Right renal pelvis (tissue), 4 donors: Measurements from ENCODE around the gene PEX5L. TPM values are rescaled to one million over a fixed set of nuclear protein-coding genes. Genes with fewer than 3 reads are reported as not detected.

Source experiments
- DNase-seq, 4 donors: peaks; one replicate each; pipeline ENCODE4 v3.0.0-alpha.2; 2013; ENCODE audit warnings: low read depth in 4 of 4, low spot score in 3 of 4, missing footprints in 1 of 4
- polyA plus RNA-seq, 4 donors: library from polyadenylated mRNA; unstranded; fragments of 120-200 nt; gene quantifications; one replicate each; pipeline ENCODE4 v1.2.1, GENCODE V29; 2013; ENCODE audit not compliant: insufficient read length in 4 of 4

The PEX5L gene
- polyA plus RNA-seq, 4 donors: 0.30 to 0.79 (median 0.61) TPM

DNA sequence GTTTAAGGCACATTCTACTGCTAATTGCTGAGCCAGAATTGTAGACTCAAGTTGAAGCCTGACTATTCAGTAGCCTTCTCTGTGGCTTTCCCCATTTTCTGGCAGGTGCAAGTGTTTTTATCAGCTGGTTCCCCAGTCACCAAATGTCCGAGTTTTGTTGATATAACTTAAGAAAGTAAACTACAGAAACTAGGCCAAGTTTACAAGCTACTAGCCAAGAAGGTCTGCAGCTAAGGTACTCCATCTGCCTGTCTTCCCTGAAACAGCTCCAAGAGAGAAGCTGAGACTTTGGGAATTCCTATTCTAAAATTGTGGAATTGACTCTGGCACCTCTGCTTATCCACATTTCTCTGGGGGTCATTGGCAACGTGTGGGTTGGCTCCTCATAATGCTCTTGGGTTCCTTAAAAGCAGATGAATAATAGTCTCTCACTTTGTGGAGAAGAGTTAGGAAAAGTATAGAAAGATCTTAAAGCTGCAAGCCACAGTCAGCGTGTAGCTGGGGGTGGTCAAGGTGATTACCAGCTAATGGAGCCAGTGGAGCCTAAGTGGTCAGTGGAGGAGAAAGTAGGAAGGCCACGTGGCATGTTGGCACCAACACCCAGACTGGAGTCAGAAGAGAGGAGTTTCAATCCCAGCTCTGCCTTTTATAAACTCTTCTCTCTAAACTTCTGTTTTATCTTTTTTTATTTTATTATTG is 128.8 kb downstream of the PEX5L start:
- no peak for DNase-seq

DNA sequence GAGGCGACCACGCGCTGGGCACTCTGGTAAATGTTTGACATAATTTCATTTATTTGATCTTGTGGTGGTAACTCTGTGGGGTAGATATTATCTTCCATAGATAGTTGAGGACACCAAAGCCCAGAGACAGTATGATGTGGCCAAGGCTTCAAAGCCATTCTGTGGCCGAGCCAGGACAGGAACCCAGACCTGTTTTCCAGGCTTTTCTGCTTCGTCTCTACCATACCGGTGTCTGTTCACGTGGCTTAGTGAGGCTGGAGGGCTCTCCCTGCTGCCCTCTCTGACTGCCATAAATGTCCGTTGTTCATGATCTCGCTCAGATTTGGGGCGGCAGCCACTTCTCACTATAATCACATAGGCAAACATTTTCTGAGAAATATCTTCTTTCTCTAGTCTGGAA is 134.7 kb downstream of the PEX5L start:
- no peak for DNase-seq

DNA sequence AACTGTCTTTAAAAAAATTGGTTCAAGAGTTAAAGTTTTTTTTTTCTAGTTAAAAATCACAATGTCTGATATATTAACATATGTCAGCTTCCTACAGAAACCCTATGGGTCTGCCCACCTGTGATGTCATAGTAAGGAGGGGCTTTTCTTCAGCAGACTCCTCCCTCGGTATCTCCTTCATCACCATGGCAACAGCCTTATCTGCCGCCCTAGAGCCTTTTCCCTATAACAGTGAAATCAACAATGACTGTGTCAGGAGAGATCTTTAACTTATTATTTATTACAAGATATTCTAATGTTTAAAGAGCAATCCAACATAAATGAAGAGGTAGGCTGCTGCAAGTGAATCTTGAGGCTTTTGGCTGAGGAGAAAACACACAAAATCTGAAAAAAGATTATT is 138.7 kb downstream of the PEX5L start:
- DNase-seq: no peak

DNA sequence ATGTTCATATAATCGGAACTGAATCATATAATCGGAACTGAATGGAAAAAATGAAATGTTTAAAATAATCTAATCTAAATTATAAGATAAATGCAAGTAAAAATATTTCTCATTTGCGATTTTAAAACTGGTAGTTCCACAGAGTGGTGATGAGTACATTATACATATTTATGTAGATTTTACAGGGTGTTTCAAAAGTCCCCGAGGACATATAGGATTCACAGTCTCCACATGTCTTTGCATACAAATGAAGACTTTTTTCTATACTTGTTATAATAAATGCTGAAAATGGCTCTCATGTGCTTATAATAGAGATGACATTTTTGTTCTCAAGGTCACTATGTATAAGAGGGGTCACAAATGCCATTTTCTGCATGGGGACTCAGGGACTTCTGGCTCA is 139.5 kb downstream of the PEX5L start:
- DNase-seq: no peak

DNA sequence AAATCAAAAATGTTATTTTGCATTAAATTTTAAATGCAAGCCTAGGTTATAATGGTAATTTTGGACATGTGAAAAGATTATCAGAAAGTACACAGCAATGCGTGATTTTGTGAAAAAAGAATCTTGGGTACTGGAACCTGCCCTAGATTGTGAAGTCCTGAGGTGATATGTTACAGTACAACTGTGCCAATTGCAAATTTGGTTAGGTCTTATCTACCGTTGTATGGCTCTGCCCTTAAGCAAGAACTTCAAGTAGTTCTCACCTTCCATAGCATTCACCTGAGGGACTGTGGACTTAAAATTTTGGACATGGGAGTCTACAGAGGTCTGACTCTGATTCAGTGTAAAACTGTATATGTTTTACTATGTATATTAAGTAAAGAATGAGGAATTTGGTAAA is 140.2 kb downstream of the PEX5L start:
- DNase-seq: no peak

DNA sequence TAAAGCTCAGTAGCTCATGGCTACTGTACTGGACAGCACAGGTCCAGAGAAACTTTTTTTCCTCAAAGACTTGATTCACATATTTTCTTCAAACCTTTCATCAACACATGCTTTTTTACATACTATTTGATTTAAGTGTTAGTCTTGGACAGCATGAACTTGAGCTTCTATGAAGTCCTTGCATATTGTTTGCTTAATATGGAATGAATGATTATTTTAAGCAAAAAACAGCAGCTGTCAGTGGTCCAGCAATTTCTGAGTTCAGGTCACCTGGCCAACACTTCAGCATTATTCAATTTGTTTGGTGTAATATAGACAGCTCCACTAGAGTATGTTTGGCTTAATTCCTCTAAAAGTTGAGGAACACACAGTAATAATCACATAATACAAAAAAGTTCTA is 141.4 kb downstream of the PEX5L start:
- no peak for DNase-seq

DNA sequence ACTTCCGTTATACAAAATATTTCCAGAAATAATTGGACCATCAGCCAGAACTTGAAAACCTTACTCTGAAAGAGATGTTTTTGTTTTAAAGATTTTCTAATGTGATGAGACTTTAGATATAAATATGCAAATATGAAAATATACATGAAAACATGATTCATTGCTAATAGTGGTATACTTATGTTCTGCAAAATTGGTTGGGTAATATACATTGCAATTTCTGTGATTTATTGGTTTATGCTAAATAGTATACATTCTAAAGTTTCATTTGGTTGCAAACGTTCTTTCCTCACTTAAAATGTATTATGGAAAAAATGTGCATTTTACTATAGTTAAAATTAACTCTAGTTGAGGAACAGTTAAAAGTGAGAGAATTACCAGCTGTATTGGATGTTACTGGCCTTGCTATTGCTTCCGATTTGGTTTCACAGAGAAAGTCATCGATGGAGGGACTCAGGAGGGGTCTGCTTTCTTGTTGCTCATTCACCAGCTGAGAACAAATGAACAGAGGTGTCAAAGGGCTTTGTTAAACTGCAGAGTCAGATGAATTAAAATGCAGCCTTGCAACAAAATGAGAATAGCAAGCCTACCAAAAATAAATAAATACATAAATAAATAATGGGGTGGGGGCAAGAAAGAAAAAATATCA is 149.3 kb downstream of the PEX5L start:
- DNase-seq: no peak

DNA sequence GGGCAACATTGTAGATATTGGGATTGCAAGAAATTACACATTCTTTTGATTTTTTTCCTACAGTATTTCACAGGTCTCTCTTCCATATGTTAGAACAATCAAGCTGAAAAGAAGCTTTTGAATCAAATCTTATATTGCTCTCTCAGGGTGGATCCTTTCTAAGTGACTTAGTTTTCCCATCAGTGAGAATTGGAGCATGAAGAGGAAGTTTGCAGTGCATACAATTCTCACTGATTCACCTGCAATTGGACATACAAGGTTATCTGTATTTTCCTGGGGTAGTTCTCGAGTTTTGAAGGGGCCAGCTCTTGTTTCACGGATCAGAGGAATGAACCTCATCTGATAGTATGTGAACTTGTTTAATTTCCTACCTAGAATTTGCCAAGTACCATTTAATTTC is 150.8 kb downstream of the PEX5L start:
- no peak for DNase-seq

DNA sequence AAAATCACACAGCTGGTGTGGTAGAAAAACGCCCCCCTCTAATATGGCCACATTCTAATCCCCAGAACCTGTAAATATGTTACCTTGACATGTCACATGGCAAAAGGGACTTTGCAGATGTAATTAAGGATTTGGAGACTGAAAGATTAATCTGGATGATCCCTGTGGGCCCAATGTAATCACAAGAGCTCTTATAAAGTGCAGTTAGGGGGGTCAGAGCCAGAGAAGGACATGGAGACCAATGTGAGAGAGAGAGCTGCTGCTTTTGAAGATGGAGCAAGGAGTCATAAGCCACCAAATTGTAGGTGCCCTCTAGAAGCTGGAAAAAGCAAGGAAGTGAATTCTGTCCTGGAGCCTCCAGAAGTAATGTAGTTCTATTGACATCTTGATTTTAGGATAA is 152.6 kb downstream of the PEX5L start:
- DNase-seq: no peak

DNA sequence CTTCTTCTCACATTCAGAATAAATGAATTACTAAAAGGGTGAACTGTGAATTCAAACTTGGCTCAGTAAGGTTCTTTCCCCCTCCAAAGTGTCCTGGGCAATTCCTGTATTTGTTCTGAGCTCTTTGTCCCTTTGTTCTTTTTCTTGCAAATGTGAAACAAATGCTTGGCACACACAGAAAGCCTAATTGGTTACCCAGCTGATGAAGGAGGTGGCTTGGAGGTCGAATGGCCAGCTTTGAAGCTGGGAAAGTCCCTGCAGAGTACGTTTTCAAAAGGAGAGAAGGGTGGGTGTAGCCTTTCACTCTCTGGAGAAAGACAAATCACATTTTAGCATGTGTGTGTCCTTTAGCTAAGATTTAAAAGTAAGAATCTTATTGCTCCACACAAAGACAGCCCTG is 154.4 kb downstream of the PEX5L start:
- no peak for DNase-seq

DNA sequence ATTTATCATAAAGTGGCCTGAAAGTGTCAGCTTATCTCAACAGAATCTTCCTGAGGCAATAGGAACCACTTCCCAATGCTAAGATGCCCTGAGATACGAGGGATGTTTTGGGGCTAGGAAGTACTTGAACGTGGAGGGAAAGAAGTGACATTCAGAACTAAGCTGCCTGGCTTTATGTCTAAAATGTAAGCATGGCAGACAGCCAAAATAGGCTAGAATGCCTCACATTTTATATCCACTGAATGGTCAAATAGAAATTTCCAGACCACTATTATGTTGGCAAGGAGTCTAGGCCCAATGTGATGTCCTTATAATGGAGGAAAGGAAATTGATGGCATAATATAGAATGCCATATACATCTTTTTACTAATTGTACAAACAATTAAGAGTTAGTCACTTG is 154.9 kb downstream of the PEX5L start:
- no peak for DNase-seq

DNA sequence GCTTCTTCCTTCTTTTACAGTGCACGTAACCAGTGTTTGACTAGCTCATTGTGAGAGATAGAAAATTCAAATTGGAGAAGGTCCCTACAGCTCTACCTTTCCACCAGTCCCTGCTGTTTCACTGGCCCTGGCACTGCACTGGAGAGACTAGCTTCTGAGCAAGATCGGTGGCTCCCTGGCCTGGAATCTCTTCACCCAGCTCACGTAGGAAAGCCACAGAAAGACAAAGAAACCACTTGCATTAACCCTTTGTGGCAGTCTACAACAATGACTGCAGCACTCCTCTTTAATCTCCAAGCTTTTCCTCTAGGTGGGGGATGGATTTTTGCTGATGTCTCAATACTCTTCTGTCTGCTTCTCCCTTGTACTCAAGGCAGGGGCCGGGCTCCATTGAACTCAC is 155.9 kb downstream of the PEX5L start:
- no peak for DNase-seq

DNA sequence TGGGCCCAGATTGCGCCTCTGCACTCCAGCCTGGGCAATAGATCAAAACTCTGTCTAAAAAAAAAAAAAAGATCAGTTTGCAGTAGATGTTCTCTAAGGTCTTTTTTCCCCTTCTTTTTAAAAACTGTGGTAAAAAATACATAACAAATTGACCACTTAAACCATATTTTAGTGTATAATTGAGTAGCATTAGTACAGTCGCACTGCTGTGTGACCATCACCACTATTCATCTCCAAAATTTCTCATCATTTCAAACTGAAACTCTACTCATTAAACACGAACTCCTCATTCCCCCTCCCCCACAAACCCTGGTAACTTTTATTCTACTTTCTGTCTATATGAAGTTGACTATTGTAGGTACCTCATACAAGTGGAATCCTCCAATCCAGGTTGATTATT is 160.3 kb downstream of the PEX5L start:
- DNase-seq: no peak

DNA sequence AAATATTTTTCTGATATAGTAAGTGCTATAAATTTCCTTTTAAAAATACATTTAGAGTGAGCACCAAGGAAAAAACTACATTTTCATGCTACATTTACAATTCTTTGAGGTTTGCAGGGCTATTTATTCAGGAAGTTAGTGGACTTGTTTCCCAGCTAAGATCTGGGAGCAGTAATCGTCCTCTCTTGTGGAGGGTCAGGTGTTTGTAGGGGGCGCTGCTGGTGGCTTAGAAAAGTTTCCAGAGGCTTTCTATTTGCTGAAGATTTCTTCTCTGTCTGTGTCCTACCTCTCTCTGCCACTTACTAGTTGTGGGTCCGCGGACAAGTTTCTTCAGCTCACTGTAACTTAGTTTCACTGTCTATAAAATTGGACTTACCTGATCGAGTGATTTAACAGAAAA is 163.9 kb downstream of the PEX5L start:
- DNase-seq: no peak

DNA sequence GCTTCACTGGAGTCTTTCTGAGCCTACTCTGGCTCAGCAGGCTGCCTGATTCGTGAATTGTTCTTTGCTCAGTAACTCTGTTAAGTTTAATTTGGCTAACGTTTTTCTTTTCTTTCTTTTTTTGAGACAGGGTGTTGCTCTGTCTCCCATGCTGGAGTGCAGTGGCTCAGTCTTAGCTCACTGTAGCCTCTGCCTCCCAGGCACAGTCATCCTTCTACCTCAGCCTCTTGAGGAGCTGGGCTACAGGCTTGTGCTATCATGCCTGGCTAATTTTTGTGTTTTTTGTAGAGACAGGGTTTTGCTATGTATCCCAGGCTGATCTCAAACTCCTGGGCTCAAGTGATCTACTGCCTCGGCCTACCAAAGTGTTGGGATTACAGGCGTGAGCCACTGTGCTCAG is 165.0 kb downstream of the PEX5L start:
- DNase-seq: no peak

DNA sequence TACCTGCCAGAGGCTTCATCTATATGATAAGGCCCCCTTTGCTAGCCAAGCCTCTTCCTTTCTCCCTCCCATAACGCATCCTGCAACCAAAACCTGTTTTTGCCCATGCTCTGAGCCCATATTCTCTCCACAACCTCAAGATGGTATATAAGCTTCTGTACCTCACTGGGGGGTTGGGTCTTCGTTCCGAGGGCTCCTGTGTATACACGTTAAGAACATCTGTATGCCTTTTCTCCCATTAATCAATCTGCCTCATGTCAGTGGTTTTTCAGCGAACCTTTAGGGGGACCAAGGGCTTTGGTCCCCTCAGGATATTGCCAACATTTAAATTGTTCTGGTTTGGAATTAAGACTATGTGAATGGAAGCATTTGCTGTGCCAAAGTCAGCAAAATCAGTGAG is 168.0 kb downstream of the PEX5L start:
- DNase-seq: no peak

DNA sequence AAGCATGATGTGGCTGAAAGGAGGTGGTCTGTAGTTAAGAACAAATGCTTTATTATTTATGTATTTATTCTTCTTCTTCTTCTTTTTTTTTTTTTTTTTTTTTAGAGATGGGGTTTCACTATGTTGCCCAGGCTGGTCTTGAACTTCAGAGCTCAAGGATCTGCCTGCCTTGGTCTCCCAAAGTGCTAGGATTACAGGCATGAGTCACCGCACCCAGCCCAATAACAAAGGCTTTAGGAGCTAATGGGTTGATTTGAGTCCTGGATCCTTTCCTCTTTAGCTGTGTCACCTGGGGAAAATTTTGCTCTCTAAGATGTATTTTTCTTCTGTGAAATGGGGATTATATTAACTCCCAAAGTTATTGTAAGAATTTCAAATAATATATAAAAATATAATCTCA is 168.8 kb downstream of the PEX5L start:
- DNase-seq: no peak

DNA sequence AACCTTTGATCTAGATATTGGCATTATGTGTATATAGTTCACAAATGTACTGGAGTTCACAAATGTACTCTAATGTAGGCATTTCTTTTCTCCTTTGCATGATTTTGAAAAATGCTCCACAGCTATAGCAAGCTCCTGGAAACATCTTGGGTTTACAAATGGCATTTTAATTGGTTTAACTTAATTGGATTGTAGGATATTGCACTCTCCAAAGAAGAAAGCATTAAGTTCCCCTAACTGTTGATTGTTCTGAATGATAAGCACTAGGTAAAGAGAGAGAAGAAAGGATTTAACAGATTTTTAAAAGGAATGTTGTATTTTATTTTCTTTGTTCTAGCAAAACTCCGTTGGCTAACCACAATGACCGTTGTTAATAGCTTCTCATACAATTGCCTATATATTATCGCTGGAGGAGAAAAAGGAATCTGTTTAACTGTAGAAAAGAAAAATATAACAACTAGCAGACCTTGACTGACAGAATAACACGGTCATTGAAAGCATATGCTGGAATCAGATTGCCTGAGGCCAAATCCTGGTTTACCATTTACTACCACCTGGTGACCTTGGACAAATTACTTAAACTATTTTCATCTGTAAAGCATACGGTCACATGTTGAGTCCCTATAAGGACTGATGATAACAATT is 170.8 kb downstream of the PEX5L start:
- DNase-seq: no peak

DNA sequence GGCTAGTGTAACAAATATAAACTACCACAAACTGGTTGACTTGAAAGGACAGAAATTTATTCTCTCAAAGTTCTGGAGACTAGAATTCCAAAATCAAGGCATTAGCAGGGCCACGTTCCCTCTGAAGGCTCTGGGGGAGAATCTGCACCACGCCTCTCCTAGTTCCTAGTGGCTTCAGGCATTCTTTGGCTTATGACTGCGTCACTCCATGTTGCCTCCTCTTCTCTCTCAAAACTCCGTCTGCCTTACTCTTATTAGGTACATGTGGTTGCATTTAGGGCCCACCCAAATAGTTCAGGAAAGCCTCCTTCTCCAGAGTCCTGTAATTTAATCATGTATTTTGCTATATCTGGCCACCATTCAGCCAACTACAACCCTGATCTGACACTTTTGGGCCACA is 174.8 kb downstream of the PEX5L start:
- no peak for DNase-seq

DNA sequence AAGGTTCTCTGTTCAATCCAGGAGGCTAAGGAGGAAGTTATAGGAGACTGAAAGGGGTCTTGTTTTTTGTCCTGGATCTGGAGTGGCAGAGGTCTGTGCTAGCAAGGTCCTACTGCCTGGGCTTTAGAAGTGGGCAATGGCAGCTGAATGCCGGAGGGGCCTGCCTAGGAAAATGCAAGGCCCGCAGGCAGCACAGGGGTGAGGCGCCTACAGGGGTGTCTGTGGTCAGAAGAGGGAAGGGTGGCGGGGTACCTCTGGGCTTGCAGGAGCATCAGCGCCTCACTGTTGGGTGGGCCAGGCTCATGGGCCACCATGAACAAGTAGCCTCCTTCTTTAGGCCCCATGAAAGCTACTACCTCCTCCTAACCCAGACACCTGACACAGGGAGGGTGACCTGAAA is 175.4 kb downstream of the PEX5L start:
- no peak for DNase-seq

DNA sequence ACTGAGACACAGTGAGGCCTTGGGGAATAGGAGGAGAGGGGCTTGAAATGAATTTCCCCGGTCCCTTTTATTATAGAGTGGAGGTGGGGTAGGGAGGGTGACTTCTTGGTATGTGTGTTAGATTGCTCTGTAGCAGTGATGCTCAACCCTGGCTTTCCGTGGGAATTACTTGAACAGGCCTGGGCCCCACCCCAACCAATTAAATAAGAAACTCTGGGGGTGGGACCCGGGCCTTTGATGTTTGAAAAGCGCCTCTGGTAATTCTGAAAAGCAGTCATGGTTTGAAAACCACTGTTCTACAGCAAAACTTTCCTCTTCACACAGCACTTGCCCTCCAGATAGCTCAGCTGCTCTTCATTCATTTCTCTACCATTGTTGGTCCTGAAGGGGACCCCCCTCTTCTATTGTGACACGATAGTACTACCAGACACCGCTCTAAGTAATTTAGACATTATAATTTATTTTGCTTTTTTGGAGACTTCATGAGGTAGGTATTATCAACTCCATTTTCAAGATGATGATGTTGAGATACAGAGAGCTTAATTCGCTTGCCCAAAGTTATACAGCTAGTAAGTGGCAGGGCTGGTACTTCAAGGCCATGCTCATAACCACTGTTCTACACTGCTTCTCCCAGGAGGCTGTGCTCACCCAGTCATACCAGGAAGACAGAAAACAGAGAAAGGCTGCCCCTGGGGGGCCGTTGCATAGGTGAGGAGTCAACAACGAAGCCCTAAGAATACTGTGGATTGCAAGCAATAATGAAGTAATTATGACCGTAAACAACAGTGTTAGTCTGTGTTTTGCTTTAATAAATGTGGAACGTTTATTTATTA is 176.2 kb downstream of the PEX5L start:
- DNase-seq: no peak
